Panc1 (cell line): Measurements from ENCODE around the gene BARX2. TPM values are rescaled to one million over a fixed set of nuclear protein-coding genes. Genes with fewer than 3 reads are reported as not detected.

ENCODE experiments used
- ATAC-seq: fragments of 200-7000 bp; cut with Tn5 transposase; 2 replicates; pipeline ENCODE4 v1.9.1; 2020; ENCODE audit warnings: mild to moderate bottlenecking, moderate library complexity
- BruUV-seq: library from RNA; stranded (reverse); fragments of 400-500 nt; replicated peaks from 2 replicates; lab custom pipeline; 2021; lab: Mats Ljungman, UMichigan
- CTCF ChIA-PET: fragments of 300-600 bp; sonication (Branson Sonifier 250); formaldehyde crosslinking; loops from one replicate; lab custom pipeline; 2022; ENCODE audit warnings: antibody characterized with exemption; lab: Charles Lee
- POLR2A ChIA-PET: fragments of 300-600 bp; sonication (Branson Sonifier 250); formaldehyde crosslinking; loops from one replicate; lab custom pipeline; 2022; ENCODE audit warnings: antibody characterized with exemption; lab: Charles Lee
- DNase-seq: peaks from one replicate; pipeline ENCODE4 v3.0.0-alpha.2; 2010; ENCODE audit warnings: low read depth, low spot score
- H3K27ac ChIP-seq: 2 replicates; pipeline ENCODE4 v1.5.1; 2011; ENCODE audit warnings: mild to moderate bottlenecking, low read length, inconsistent platforms
- H3K27me3 ChIP-seq: fragments of 200-500 bp; sonication (Bioruptor generic); 2 replicates; pipeline ENCODE4 v1.6.0; 2014; ENCODE audit warnings: low read length, inconsistent platforms; ENCODE audit not compliant: control insufficient read depth, insufficient read depth
- H3K36me3 ChIP-seq: fragments of 200-500 bp; sonication (Bioruptor generic); 2 replicates; pipeline ENCODE4 v1.5.1; 2014; ENCODE audit warnings: inconsistent platforms, mild to moderate bottlenecking, low read length, moderate library complexity; ENCODE audit not compliant: control insufficient read depth, insufficient read depth
- H3K4me1 ChIP-seq: 2 replicates; pipeline ENCODE4 v1.5.1; 2011; ENCODE audit warnings: inconsistent platforms, mild to moderate bottlenecking, low read length, moderate library complexity; ENCODE audit not compliant: control insufficient read depth, insufficient read depth
- H3K4me3 ChIP-seq, 2 experiments: 2 replicates each; pipeline ENCODE4 v1.5.1; 2011 to 2012; ENCODE audit warnings: low read depth in 2 of 2, low read length in 2 of 2, mild to moderate bottlenecking in 2 of 2, inconsistent platforms in 1 of 2, moderate library complexity in 1 of 2
- H3K9me3 ChIP-seq: fragments of 200-500 bp; sonication (Bioruptor generic); 2 replicates; pipeline ENCODE4 v1.5.1; 2014; ENCODE audit warnings: low read depth, mild to moderate bottlenecking, inconsistent platforms, low read length, moderate library complexity; ENCODE audit not compliant: control insufficient read depth, insufficient read depth
- CTCF ChIP-seq: fragments of 450-650 bp; IDR thresholded peaks from 2 replicates; pipeline ENCODE4 v1.5.1; 2017; ENCODE audit warnings: mild to moderate bottlenecking
- POLR2AphosphoS5 ChIP-seq: IDR thresholded peaks from 2 replicates; pipeline ENCODE4 v1.6.1; 2012; ENCODE audit warnings: mild to moderate bottlenecking, low read depth, low read length, moderate library complexity
- REST ChIP-seq, 2 experiments: IDR thresholded peaks; 2 replicates each; pipeline ENCODE4 v1.6.1; 2011 to 2012; ENCODE audit warnings: low read depth in 2 of 2, control low read depth in 1 of 2, low read length in 1 of 2, mild to moderate bottlenecking in 1 of 2, moderate library complexity in 1 of 2; ENCODE audit not compliant: insufficient read depth in 1 of 2
- SIN3A ChIP-seq: IDR thresholded peaks from 2 replicates; pipeline ENCODE4 v1.6.1; 2012; ENCODE audit warnings: low read depth, mild to moderate bottlenecking, low read length, moderate library complexity, borderline replicate concordance; ENCODE audit not compliant: insufficient read depth
- TCF7L2 ChIP-seq: IDR thresholded peaks from 2 replicates; pipeline ENCODE4 v1.6.1; 2011; ENCODE audit warnings: mild to moderate bottlenecking, low read depth, low read length, inconsistent platforms
- in situ Hi-C: cut with HindIII; loops from 2 replicates; pipeline ENCODE4 v1.10.0; 2016; ENCODE audit warnings: low sequenced_read_pairs, low pct_unique_long_range_greater_than_20kb
- intact Hi-C: fragments of 100-400 bp; cut with micrococcal nuclease; formaldehyde crosslinking; loops from one replicate; pipeline ENCODE4 v1.10.0; 2022; ENCODE audit not compliant: unreplicated experiment
- total RNA-seq: library from RNA; stranded (reverse); gene quantifications from one replicate; pipeline ENCODE4 v1.2.1, GENCODE V29; 2021; ENCODE audit not compliant: unreplicated experiment

Gene BARX2
- total RNA-seq, 1 experiment from 2014 or later, result 3.9 TPM

GRCh38 chr11:129423426-129423825 lies 47.8 kb downstream of the BARX2 start:
- no peaks in the 10 kb centered on the region for H3K4me1 ChIP-seq
- TF ChIP-seq SIN3A (no peak), POLR2AphosphoS5 (no peak), CTCF (no peak), TCF7L2 (no peak), REST (IDR thresholded peaks at IDR 0.05; ENCODE audit: insufficient read depth in 1 of 2, low read depth in 2 of 2, low read length in 1 of 2) (no peak)
- DNase-seq (no peak), ATAC-seq (no peak)
- H3K27ac ChIP-seq, result no peak overlapping the region
- no peaks in the 10 kb centered on the region for H3K9me3 ChIP-seq
- H3K4me3 ChIP-seq, result no peak overlapping the region
- ChIA-PET CTCF (no interaction called here), POLR2A (no interaction called here)
- no TSS peak for BruUV-seq
- no peaks in the 10 kb centered on the region; the same call in 1 of the 2 replicates for H3K27me3 ChIP-seq
- H3K36me3 ChIP-seq, result no peaks in the 10 kb centered on the region
- in situ Hi-C loops (no loop called here), intact Hi-C loops (no loop called here)

- ChIA-PET POLR2A (interaction anchor here (0.6 kb wide), 1 partner anchor 12 kb away, joined by 3 read pairs; no protein-coding TSS in a partner anchor), CTCF (no interaction called here)
- Histone ChIP-seq H3K4me3 (no peak overlapping the region), H3K9me3 (no peaks in the 10 kb centered on the region), H3K36me3 (no peaks in the 10 kb centered on the region), H3K4me1 (no peaks in the 10 kb centered on the region), H3K27me3 (no peaks in the 10 kb centered on the region; the same call in 1 of the 2 replicates), H3K27ac (no peak overlapping the region)
- no peak for DNase-seq
- no peak for ATAC-seq
- intact Hi-C loops (no loop called here), in situ Hi-C loops (no loop called here)
- no peak for TF ChIP-seq TCF7L2
- no peak for TF ChIP-seq POLR2AphosphoS5
- TF ChIP-seq CTCF, result no peak
- TF ChIP-seq SIN3A, result no peak
- no peak for TF ChIP-seq REST (IDR thresholded peaks at IDR 0.05; ENCODE audit: insufficient read depth in 1 of 2, low read depth in 2 of 2, low read length in 1 of 2)
- BruUV-seq, result no TSS peak
These were observed 49.6 kb downstream of the BARX2 start for GRCh38 chr11:129425214-129425613.
